Measurements from ENCODE around the gene GABBR2.

Gene GABBR2

DNA sequence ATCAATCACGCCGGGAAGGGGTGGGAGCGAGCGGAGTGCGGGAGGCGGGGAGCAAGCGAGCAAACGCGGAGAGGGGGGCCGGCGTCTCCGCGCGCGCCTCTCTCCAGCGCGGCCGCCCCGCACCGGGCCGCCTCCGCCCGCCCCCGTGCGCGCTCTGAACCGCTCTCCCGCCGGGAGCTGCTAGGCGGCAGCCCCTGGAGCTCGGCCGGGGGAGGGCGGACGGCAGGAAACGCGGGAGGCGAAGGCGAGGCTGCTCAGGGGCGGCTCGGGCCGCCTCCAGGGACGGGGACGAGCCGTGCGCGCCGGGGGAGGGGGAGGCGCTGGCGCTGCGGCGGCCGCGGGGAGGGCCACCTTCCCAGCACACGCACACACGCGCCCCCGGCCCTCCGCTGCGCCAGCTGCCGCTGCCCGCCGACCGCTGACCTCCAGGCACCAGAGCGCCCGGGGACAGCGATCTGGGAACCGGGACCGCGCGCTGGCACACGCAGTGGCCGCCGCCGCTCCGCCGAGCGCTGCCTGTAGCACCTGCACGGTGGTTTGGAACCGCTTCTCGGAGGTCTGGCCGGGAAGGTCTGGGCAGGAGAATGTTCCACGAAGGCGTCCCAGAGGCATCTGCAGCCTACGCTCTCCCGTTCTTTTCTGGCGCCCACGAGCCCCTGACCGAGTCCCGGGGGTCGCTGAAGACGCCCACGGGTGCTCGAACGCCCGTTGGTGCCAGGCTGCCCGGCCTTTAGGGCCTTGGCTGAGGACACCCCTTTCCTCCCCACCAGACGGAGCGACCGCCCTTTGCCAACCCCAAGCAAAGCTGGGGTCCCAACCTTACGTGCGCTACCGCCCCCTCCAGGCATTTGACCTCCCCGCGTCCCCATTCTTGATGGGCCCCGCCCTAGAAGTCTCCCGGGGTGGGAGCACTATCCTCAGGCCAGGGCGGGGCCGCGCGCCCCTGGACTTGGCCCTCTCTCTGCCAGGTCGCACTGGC lies at the start of gene GABBR2:
GABBR2 (minus strand) TSS at position 3 of the 979 bp plus-strand sequence. CDS start 198 bp downstream, outside the sequence.
- DNase-seq: no peak

- no peak for DNase-seq
Measured at GRCh38 chr9:98755006-98755618, 46.4 kb upstream of the GABBR2 start.

DNA sequence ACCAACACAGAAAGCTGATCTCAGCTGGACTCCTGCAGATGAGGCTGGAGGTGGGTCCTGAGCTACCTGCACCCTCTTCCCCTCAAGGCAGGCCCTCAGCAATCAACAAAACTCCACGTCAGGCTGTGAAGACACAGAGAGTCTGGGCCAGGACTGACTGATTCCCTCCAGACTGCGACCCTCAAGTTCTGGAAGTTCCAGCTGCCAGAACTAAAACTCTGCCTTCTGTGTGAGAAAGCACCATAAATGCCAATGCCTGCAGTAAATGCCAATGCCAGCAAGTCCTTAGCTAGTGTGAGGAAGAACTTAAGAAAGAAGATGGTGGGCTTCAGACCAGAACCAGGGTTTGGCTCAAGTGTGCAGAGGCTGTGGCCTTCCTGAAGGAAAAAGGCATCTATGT lies 42.5 kb upstream of the GABBR2 start:
- no peak for DNase-seq

GRCh38 chr9:98750364-98751060 lies 41.8 kb upstream of the GABBR2 start:
- DNase-seq: no peak

GRCh38 chr9:98747476-98747875 lies 38.7 kb upstream of the GABBR2 start:
- DNase-seq: no peak

DNA sequence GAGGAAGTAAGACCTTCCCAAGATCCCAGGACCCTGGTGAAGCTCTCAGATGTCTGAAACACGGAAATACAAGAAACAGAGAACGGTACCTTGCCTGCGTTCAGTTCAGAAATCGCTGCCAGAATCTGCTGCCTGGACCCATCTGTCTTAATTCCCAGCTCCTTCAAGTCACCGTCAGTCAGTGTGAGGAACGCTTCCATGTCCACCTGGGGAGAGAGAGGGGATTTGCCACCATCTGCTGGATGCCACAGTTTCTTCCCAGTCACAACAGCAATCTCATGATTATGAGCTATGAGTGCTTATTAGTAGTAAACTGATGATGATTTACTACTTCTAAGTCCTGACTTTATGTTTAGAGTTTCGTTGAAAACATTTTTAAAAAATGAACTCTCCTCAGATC lies 36.7 kb upstream of the GABBR2 start:
- no peak for DNase-seq

- DNase-seq: no peak
Measured at GRCh38 chr9:98743818-98744611, 35.3 kb upstream of the GABBR2 start.

- no peak for DNase-seq
Measured at GRCh38 chr9:98743329-98743728, 34.6 kb upstream of the GABBR2 start.

DNA sequence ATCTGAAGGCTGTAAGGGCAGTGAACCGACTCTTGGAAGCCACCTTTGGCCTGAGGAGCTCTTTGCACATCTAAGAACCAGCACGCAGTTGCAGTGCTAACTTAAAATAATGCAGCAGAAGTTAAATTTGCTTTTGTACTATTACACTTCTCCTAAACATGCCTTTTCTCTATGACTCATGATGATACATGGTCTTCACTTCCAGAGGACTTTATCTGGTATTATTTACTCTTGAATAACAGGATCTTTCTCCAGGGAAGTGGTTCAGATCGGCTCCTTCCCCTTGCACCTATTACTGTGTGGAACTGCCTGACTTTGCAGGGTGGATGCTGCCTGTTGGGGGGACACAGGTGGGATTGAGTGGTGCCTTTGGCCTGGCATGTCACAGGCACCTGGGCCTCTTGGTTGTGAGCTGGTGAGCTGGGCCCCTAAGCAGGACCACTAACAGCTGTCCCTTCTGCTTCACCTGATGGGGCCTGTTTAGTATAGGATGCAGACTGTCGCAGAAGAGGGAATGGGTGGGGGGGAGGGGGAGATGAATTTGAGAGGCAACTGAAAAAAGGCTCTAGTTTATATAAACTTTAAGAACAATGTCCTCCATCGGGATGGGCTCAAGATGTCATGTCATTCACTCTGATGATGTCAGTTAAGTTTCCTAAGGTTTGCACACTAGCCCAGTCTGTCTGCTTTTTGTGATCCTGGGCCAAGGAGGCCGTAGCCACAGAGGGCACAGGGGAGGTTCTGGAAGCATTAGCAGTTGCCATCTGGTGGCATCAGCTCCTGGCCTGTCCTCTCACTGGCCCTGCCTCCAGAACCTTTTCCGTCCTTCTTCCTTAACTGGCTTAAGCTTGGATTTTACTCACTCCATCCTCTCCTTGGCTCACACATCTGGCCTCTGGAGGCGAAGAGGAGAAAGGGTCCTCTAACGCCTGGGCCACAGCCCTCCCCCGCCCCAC lies 33.9 kb upstream of the GABBR2 start:
- no peak for DNase-seq

GRCh38 chr9:98740226-98740881 lies 31.6 kb upstream of the GABBR2 start:
- no peak for DNase-seq

- DNase-seq: no peak
Measured at GRCh38 chr9:98738741-98739140, 30.0 kb upstream of the GABBR2 start.

- no peak for DNase-seq
Measured at GRCh38 chr9:98736226-98736625, 27.5 kb upstream of the GABBR2 start.

DNA sequence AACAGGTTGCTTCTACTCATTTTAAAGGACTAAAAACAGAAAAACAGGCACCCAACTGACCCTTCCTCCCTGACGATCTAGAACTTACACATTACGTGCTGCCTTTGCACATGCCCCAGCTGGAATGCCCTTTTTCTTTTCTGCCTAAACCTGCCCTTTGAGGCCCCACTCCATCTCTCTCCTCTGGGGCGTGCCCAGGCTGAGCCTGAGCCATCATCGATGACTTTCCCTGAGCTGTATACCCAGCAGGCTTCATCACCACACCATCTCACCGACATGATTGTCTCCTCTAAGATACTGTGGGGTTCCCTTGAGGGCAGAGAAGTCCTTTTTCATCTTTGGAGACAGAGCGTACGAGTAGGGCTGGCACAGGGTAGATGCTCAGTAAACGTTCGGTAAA lies 24.1 kb upstream of the GABBR2 start:
- DNase-seq: no peak

DNA sequence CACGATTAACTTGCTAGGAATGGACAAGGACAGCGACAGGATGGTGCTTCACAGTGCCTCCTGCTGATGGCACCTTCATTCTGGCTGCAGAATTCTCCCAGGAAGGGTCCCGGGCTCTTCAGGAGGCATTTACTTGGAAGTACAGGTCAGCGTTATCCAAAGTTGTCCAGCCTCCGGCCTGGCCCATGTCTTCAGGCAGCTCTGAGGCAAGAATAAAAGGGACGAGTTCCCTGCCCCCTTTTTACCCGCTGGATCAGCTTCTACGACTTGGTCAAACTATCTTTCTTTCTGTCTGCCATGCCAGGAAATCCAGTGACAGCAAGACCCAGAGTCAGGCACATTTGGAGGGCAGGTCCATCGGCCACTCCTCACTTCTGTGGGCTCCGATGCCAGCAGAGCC lies 23.4 kb upstream of the GABBR2 start:
- no peak for DNase-seq

DNA sequence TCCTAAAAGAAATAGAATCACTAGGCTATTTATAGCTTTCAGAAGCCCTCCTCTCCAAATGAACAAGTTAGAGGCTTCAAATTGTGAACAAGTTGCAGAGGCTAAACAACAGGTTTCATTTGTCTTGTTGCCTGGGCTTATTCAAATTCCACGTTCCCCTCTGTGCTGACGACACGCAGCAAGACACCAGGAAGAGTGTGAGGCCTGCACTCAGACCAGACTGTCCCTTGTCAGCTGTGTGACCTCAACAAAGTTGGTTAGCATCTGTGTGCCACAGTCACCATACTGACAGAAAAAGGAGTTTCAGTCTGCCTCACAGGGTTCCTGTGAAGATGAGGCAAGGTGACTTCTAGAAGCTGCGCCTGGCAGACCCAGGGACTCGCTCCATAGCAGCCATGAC lies 22.1 kb upstream of the GABBR2 start:
- DNase-seq: no peak

- no peak for DNase-seq
Measured at GRCh38 chr9:98728500-98728899, 19.8 kb upstream of the GABBR2 start.

DNA sequence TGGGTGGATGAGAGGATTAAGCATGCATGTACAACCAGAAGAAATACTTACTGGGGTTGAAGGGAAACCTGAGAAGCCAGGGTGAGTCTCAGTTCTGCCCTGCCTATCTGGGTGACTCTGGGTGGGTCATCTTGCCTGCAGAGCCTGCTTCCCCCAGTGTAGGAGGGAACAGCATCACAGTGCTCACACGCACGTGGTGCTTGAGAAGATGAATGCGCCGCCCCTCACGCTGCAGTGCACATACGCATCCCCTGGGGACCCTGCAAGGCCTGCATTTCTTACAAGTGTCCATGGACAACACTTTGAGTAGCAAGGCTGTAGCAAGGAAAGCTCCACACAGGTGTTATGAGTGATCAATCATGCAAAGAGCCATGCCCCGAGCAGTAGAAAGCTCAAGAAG lies 18.7 kb upstream of the GABBR2 start:
- no peak for DNase-seq

- DNase-seq: no peak
Measured at GRCh38 chr9:98726735-98727134, 18.0 kb upstream of the GABBR2 start.

DNA sequence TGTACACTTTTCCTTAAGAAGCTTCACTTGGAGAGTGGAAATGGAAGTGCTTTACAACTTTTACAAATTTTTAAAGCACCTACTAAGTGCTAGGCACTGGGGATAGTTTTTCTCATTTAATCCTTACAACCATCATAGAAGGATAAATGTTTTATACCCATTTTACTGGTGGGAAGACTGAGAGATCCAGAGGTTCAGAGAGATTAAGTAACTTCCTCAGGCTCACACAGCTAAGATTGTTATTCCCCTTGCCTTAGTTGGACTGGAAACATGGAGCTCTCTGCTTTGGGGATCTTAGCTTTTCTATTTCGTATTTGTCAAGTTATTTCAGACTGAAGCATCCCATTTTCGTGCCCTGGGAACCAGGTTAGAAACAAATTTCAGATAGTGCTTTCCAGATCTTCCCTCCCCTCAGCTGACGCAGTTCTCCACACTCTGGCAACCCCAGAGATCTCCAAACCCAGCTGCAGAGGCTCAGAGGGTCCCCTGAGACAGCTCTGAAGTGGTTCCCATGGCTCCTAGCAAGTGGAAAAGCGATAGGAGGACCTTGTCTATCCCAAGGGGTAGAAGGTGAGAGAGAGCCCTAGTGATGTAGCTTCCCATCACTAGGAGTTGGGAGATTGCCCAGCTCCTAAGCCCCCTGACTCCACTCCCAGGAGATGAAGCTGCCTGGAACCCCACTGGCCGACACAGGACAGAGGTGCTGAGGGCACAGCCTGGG lies 16.2 kb upstream of the GABBR2 start:
- DNase-seq: no peak

DNA sequence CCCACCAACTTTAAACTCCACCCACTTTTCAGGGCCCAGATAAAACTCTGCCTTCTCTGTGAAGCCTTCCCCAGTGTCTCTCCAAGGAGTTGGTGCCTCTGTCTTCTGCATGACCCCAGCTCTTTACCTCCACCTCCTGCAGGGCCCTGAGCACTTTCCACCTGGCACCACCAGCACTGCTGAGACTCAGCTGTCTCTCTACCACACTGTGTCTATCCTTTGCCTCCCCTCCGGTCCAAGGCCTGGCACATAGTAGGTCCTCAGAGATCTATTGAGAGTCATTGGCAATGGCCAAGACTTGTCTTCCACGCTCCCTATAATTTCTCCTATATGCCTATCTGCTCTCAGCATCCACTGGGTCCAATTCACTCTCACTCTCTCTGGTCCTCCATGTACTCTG lies 12.9 kb upstream of the GABBR2 start:
- DNase-seq: no peak

Data from NCI-H1436 treated with DMSO at 0.1 percent for 48 hours (cell line).